Femur (tissue), 1 donor: ENCODE data around the gene DHX34.
A peak's percentile ranks its signal among the peaks of the same experiment; 100 is the strongest.
"Not testable (repeated sequence)": the region's sequence is repeated elsewhere in the genome, so short reads cannot be mapped to it uniquely, and the experiment has no call there.

ENCODE experiments used
- DNase-seq: peaks from one replicate; pipeline ENCODE4 v3.0.0-alpha.2; 2017

Gene DHX34

DNA sequence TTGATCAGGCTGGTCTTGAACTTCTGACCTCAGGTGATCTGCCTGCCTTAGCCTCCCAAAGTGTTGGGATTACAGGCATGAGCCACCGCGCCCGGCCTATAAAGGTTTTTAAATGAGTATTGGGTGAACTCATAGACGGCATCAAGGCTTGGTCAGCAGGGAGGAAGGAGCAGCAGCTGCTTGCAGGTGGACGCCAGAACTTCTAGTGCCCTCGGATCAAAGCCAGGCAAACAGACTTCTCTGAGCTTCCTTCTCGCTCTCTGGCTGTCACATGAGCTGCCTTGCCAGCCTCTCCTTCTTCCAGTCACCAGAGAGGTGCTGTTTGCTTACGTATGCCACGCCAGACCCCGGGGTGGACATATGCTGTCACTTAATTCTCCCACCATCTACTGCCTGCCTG, 16.3 kb downstream of the DHX34 start:
- DNase-seq: not testable (repeated sequence)

DNA sequence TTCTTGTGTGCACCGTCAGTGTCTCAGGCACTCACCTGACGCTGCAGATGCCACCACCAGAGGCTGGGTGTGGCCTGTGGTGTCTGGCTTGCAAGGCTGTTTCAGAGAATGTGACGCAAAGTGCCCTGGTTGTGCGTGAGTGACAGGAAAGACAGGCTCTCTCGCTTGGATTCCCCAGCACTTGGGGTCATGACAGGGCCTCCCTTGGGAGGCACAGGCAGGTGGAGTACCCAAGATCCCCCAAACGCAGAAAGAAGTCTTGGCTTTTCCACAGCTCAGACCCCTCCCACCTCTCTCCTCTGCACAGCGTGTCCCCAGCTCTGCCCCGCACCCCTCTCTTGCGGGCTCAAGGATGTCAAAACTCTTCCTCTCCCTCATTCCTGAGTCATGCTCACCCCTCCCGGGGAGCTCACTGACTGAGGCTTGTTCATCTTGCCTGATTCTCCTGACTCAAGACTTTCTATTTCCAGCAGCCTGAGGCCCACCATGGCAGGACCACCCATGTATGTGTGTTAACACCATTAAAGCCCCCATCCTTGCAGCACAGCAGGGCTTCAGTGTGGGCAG, 21.0 kb downstream of the DHX34 start:
- no peak for DNase-seq

DNA sequence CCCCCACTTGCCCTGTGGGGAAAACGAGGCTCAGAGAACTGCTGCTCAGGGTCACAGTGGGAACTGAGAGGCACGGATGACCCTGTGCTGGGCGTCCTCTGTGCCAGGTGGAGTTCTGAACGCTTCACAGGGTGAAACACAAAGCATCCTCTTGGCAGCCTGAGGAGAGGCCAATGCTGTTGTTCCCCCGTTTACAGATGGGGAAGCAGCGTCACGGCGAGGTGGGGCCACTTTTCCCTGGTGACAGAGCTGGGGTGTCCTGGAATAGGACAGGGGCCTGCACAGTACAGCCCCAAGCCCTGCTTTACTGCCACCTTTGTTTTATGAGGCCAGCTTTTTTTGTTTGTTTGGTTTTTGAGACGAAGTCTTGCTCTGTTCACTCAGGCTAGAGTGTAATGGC, 22.1 kb downstream of the DHX34 start:
- no peak for DNase-seq

DNA sequence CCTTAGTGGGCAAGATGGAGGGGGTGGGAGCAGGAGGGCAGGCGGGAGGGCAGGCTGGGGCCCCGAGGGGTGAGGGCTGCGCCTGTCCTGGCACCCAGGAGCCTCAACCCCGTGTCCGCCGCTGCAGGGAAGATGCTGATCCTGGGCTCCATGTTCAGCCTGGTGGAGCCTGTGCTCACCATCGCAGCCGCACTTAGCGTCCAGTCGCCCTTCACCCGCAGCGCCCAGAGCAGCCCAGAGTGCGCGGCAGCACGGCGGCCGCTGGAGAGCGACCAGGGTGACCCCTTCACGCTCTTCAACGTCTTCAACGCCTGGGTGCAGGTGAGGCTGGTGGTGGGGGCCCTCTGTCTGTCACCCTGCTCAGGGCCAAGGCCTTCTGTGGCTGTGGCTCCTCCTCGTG, 23.5 kb downstream of the DHX34 start:
- no peak for DNase-seq

GRCh38 chr19:47373246-47374240, 24.4 kb downstream of the DHX34 start:
- no peak for DNase-seq

- DNase-seq: no peak
Observed at GRCh38 chr19:47374876-47375693, 26.0 kb downstream of the DHX34 start.

- DNase-seq: no peak
Observed at GRCh38 chr19:47375694-47376588, 26.8 kb downstream of the DHX34 start.

DNA sequence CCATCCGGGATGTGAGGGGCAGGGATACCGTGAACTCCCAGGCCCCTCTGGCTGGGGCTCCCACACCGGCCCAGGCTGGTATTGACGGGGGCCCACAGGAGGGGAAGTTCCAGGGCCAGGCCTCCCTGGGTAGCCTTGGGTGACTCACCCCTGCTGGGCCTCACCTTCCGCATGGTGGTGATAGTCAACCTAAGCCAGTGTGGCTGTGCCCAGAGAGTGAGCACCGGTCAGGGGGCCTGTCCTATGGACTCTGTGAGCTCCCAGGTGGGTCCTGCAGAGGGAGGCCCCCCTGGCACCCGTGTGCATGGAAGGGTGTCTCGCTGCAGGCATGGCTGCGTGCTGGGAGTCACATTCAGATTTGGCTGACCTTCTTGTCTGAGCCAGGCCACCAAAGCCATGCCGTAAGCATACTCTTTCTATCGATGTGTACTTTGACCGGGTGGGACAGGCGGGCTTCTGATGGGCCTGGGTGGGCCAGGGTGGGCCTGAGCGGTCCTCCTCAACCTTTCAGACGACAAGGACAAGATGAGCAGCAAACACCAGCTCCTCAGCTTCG, 27.6 kb downstream of the DHX34 start:
- DNase-seq: no peak

DNA sequence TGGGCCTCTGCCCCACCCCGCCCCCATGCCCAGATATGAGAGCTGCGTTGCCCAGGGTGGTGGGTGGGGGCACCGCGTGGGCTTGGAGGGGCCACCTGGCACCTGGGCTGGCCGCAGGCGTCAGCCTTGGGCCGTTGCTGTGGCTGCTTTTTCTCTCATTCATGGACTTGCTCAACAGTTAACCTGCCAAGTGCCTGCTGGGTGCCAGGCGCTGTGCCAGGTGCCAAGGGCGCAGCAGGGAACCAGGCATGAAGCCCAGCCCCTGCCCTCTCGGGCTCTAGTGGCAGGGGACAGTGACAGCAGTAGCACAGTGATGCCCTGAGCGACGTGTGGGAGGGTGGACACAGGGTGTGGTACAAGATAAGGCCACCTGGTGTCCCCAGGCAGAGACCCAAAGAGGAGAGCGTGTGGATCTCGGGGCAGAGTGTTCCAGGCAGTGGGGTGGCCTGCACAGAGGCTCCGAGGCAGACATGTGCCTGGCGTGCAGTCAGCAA, 28.1 kb downstream of the DHX34 start:
- DNase-seq: no peak

GRCh38 chr19:47377801-47378200, 28.7 kb downstream of the DHX34 start:
- DNase-seq: no peak

GRCh38 chr19:47378246-47378645, 29.1 kb downstream of the DHX34 start:
- DNase-seq: no peak

DNA sequence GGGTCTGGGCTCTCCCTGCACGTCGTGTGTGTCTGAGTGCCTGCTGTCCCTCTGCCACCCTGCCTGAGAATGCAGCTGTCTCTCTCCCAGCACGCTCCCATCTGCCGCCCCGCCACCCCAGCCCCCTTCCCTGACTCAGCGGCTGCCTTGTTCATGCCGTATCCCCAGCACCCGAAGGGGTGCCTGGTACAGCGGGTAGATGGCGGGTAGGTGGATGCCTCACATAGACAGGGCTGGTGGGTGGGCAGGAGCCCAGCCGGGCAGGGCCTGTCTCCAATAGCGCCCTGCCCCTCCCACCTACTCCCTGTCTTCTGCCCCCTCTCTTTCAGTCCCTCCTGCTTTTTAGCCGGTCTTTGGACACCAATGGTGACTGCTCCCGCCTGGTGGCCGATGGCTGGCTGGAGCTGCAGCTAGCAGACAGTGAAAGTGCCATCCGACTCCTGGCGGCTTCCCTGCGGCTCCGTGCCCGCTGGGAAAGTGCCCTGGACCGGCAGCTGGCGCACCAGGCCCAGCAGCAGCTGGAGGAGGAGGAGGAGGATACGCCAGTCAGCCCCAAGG, 30.3 kb downstream of the DHX34 start:
- no peak for DNase-seq

DNA sequence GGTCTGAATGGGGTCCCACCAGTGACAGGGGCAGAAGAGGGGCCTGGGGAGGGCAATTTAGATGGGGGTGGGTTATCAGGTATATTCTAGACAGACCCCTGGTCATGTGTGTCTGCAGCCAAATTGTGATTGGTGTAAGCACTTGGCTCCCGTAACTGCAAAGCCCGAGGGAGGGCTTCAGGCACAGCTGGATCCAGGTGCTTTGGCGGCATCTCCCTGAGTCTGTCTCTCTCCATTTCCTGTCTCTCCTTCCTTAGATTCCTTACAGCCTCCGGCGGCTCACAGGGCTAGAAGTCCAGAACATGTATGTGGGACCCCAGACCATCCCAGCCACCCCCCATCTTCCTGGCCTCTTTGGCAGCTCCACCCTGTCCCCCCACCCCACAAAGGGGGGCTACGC, 31.4 kb downstream of the DHX34 start:
- no peak for DNase-seq

- no peak for DNase-seq
Observed at GRCh38 chr19:47381121-47381520, 32.0 kb downstream of the DHX34 start.

- peak; percentile 48 for DNase-seq
Observed at GRCh38 chr19:47381653-47382279, 32.7 kb downstream of the DHX34 start.

DNA sequence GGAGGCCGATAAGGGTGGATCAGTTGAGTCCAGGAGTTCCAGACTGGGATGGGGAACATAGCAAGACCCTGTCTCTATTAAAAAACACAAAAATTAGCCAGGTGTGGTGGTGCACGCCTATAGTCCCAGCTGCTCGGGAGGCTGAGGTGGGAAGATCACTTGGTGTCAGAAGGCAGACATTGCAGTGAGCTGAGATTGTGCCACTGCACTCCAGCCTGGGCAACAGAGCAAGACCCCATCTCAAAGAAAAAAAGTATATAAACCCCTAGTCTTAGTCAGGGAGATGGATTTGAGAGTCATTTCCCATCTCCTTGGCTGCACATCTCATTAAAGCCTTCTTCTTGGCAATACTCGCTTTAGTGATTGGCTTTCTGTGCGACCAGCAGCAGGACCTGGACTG, 34.8 kb downstream of the DHX34 start:
- not testable (repeated sequence) for DNase-seq

- DNase-seq: not testable (repeated sequence)
Observed at GRCh38 chr19:47384533-47384932, 35.4 kb downstream of the DHX34 start.

GRCh38 chr19:47386582-47386981, 37.5 kb downstream of the DHX34 start:
- not testable (repeated sequence) for DNase-seq

- DNase-seq: not testable (repeated sequence)
Observed at GRCh38 chr19:47387623-47388022, 38.5 kb downstream of the DHX34 start.

DNA sequence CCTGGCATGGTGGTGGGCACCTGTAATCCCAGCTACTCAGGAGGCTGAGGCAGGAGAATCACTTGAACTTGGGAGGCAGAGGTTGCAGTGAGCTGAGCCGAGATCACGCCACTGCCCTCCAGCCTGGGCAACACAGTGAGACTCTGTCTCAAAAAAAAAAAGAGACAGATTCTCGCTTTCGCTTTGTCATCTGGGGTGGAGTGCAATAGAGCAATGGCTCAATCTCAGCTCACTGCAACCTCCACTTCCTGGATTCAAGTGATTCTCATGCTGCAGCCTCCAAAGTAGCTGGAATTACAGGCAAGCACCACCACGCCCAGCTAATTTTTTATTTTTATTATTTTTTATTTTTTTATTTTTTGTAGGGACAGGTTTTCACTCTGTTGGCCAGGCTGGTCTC, 39.6 kb downstream of the DHX34 start:
- not testable (repeated sequence) for DNase-seq

GRCh38 chr19:47389150-47389556, 40.0 kb downstream of the DHX34 start:
- DNase-seq: peak; percentile 46
